HG03558 (cell line): ENCODE measurements around the gene GPC6.
"Not testable (repeated sequence)": the region's sequence is repeated elsewhere in the genome, so short reads cannot be mapped to it uniquely, and the experiment has no call there.

Experiments
- ATAC-seq: cut with Tn5 transposase; IDR thresholded peaks from one replicate; pipeline ENCODE4 v1.9.1; 2021; ENCODE audit warnings: moderate number of reproducible peaks; ENCODE audit not compliant: unreplicated experiment; ENCODE audit errors: extremely low read depth

The GPC6 gene

DNA sequence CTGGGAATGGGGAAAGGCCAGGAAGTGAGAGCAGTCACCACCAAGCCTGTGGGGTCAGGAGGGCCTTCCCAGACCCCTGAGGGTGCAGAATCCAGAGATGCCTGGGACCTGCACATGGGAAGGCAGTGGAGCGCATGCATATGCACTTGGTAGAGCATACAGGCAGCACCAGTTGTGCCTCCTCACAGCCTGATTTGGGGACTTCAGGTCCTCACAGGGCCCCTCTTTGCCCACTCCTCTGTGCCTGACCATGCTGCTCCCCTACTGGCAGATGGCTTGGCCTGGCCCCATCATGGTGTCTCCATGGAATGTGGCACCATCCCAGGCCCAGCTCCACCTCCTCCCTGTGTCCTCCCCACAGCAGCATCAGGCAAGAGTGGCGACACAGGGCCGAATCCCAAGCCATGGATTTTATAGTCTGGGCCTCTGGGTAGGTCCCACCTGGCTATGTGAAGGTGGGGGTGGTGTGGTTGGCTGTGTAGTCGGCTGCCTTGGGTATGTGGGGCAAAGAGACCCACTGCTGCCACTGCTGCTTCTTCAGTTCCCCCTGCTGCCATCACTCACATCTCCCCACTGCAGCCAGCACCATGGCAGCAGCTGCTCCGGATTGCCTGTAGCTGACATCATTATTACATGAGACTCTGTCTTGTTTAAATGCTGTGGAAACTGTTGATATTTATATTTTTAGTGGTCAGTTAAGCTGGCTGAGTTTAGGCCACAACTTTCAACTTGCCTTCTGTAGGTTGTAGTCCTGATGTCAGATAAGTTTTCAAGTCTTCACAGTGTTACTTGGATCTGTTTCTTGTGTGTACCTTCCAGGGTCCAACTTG, 247.0 kb downstream of the GPC6 start:
- ATAC-seq: no peak

- no peak for ATAC-seq
Measured at GRCh38 chr13:93476175-93476574, 249.6 kb downstream of the GPC6 start.

- no peak for ATAC-seq
Measured at GRCh38 chr13:93477238-93477637, 250.6 kb downstream of the GPC6 start.

DNA sequence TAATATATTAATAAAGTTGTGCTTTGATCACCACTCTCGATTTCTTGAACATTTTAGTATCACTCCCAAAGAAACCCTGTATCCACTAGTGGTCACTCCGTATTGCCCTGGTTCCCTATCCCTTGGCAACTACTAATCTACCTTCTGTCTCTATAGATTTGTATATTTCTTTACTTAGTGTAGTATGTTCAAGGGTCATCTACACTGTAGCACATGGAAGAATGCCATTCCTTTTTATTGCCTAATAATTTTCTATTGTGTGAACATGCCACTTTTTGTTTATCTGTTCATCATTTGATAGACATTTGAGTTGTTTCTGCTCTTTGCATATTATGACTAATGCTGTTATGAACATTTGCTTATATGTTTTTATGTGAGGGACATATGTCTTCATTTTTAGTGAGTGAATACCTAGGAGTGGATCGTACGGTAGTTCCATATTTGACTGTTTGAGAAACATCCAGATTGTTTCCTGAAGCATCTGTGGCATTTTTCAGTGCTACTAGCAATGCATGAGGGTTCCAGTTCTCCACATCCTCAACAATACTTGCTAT, 254.0 kb downstream of the GPC6 start:
- no peak for ATAC-seq

- not testable (repeated sequence) for ATAC-seq
Measured at GRCh38 chr13:93496117-93496516, 269.5 kb downstream of the GPC6 start.

DNA sequence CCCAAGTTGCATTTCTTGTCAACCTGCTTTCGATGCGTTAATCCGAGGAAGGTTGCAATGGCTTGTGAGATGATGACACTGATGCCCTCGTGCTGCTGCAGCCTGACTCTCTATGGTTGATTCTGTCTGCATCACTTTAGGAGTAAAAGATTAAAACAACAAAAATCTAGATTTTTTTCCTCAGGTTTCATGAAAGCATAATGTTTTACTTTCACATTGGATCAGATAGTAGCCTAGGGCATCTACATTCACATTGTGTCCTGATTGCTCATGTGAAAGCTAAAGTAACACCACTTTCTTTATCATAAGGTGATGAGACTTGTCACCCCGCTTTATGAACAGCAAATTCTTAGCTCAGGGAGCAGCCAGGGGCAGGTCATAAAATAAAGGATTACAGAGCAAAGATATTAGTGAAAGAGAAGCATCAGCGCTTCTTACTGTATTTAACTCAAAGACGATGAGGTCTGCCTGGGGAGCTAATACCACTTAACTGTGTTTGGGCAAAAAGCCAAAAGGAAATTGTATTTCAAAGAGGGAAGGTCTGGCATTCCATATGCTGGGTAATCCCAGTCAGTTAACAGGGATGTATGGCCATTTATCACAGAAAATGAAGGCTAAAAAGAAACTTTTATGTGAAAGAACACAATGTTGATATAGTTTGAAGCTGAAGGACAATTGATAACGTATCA, 270.5 kb downstream of the GPC6 start:
- ATAC-seq: no peak

- no peak for ATAC-seq
Measured at GRCh38 chr13:93499991-93500390, 273.4 kb downstream of the GPC6 start.

GRCh38 chr13:93502071-93502470, 275.5 kb downstream of the GPC6 start:
- no peak for ATAC-seq

DNA sequence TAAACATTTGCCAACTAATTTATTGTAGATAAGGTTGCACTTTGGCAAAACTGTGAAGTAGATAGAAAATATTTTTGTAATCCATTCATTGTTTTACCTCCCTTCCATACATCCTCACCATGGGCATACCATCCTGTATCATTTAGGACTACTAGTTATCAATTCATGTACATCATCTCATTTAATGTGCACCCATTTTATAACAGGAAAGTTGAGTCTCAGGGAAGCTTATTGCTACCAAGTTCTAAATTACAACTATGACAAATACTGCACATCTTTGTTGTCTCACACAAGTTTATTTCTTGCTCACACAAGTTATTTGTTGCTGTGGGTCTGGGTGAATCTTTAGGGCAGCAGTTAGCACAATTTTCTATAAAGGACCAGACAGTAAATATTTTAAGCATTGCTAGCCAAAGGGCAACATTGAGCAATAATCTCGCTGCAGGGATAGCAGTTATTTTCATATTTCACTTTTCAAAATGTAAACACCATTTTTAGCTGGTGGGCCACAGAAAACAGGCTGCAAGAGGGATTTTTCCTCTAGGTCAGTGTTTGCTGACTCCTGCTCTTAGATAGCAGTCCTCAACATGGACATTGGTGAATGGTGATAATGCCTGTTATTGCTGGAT, 276.5 kb downstream of the GPC6 start:
- no peak for ATAC-seq

DNA sequence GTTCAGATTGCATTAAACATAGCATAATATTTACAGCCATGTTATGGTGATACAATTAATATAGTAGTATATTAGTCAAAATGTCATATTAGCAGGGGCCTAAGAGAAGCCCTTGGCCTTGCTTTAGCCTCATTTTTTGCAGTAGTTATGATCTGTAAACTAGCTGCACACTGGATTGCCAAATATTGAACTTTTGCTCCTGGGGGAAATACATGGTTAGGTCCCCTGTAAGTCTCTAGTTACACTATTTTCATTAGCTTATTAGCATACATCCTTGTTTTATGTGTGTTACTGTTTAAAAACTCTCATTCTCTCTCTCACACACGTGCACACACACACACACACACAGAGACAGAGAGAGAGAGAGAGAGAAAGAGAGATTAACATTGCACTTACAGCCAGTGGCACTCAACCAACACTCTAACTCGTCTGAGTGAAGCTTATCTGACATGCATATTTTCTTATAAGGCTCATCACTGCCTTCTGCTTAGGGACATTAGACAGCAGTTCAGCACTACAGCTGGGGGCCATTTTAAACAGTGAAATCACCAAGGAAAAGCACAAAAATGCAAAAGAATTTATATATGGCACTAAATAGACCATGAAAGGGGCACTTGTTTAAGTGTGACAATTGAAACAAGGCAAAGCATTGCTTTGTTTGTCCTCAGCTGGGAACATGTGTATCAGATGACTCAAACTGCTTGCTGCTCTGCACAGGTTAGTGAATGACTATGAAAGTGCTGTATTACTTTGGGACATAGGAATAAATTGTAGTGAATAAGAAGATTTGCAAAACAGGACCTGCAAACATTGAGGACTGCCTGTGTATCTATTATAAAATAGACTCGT, 278.7 kb downstream of the GPC6 start:
- no peak for ATAC-seq

DNA sequence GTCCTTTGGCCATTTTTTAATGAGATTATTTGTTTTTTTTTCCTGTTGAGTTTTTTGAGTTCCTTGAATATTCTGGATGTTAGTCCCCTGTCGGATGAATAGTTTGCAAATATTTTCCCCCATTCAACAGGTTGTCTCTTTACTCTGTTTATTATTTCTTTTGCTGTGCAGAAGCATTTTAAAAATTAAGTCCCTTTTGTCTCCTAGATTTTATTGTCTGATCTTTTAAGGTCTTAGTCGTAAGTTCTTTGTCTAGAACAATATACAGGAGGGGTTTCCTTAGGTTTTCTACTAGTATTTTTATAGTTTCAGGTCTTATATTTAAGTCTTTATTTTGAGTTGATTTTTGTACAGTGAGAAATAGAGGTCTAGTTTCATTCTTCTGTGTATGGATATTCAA, 284.4 kb downstream of the GPC6 start:
- no peak for ATAC-seq

- ATAC-seq: no peak
Measured at GRCh38 chr13:93515267-93515666, 288.7 kb downstream of the GPC6 start.

DNA sequence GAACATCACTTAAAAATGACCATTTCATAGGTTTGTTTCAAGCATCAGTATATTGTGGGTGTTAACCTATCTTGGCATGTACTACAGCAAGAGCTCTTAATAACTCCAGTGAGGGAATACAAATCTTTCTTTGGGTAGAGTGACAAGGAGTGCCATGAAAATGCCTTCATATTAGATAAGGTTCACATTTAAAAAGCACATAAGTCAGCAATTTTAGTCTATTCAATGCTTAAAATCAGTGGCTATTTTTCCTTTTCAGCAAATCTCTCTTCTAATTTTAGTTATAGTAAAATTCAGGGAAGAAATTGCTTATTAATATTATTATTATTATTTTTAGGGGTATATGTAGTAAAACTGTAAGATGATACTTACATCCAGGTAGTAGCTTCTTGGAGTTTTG, 291.1 kb downstream of the GPC6 start:
- no peak for ATAC-seq

- no peak for ATAC-seq
Measured at GRCh38 chr13:93521307-93521706, 294.7 kb downstream of the GPC6 start.

GRCh38 chr13:93522501-93522900, 295.9 kb downstream of the GPC6 start:
- ATAC-seq: no peak

GRCh38 chr13:93525087-93525486, 298.5 kb downstream of the GPC6 start:
- no peak for ATAC-seq

DNA sequence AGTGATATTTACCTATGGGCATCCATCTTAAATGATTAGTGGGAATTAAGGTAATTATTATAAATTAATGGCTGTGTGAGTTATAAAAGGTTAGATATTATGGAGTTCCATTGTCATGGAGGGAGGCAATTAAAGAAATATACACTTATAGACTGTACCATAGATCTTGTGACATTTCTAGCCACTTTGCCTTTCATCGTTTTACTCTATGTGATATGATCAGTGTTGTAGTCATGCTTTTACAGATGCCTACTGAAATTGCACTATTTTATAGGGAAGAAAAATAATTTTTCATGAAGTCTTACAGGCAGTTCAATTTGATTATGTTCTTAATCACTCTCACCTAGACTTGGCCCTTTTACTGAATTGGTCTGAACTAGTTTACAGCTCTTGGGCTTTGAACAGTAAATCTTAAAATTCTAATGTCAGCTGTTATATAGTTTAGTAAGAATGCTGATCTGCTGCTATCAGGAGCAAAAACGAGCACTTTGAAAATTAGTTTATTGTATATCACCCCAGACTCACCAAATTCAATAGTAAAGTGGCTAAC, 301.2 kb downstream of the GPC6 start:
- ATAC-seq: no peak

DNA sequence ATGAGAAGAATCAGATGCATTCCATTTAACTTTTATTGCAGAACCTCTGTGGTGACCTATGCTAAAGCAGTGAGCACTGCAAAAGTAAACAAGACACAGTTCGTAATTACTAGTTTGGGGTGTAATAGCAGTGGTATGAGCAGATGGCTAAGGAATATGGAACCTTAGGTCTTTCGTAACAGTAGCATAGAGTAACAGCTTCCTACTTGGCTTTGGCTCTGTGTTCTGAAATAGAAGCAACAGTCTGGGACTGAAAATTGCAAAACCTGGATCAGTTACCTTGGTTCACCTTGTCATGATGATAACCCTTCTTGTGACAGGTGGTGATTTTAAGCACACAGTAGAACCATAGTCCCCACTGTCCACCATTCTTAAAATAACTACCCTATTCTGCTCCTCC, 303.4 kb downstream of the GPC6 start:
- no peak for ATAC-seq

- no peak for ATAC-seq
Measured at GRCh38 chr13:93534181-93534700, 307.6 kb downstream of the GPC6 start.

DNA sequence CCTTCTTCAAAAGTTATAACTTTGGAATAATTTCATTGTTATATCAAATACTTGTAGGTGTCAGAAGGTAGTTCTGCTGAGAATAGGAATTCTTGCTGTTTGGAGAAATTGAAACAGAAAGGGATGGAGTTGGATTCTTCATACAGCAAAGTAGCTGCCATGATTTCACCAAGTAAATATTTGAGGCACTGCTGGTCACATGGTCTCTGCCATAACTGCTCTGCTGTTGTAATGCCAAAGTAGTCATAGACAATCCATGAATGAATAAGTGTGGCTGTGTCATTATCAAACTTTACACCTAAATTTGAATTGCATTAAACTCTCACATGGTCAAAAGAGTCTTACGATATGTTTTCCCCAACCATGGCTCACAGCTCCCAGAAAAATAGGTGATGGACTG, 308.6 kb downstream of the GPC6 start:
- no peak for ATAC-seq
